HepG2 (cell line): Measurements from ENCODE around the gene GMFB. TPM values are rescaled to one million over a fixed set of nuclear protein-coding genes. Genes with fewer than 3 reads are reported as not detected.
A peak's percentile ranks its signal among the peaks of the same experiment; 100 is the strongest.

Experiments used
- ATAC-seq: fragments of 200-7000 bp; cut with Tn5 transposase; 3 replicates; pipeline ENCODE4 v1.9.1; 2020; ENCODE audit warnings: mild to moderate bottlenecking, moderate library complexity
- BruUV-seq: library from RNA; stranded (reverse); fragments of 400-500 nt; replicated peaks from 2 replicates; lab custom pipeline; 2021; lab: Mats Ljungman, UMichigan
- CTCF ChIA-PET: fragments of 300-600 bp; formaldehyde crosslinking; extraction: SDS; loops from one replicate; lab custom pipeline; 2021; ENCODE audit warnings: low total read pairs, inconsistent platforms, low intra/inter-chr PET ratio; lab: Yijun Ruan, JAX
- POLR2A ChIA-PET: fragments of 350-600 bp; sonication (Branson Sonifier 250); formaldehyde crosslinking; loops from one replicate; lab custom pipeline; 2020; ENCODE audit warnings: antibody characterized with exemption, inconsistent platforms; lab: Yijun Ruan, JAX
- DNase-seq: peaks from one replicate; pipeline ENCODE4 v3.0.0-alpha.2; 2015; ENCODE audit warnings: low spot score
- FAIRE-seq: peaks from 3 replicates; lab custom pipeline; 2011; peaks lifted over from hg19 to GRCh38; lab: Jason Lieb, UNC
- H2AFZ ChIP-seq: one replicate; pipeline ENCODE4 v1.6.1; 2011; ENCODE audit warnings: low read length, inconsistent platforms
- H3K27ac ChIP-seq: fragments of 300-600 bp; 3 replicates; pipeline ENCODE4 v1.8.0; 2011; ENCODE audit warnings: mixed run types, mild to moderate bottlenecking, mixed read lengths, low read length, inconsistent platforms; ENCODE audit not compliant: insufficient read depth; ENCODE audit errors: extremely low read length
- H3K27me3 ChIP-seq, 2 experiments: fragments of 200-600 bp in 1 of 2; 2 replicates in 1 of 2; 3 replicates in 1 of 2; pipeline versions ENCODE4 v1.6.0 to v1.8.0; 2011; ENCODE audit warnings: low read length in 2 of 2, mild to moderate bottlenecking in 2 of 2, moderate library complexity in 2 of 2, inconsistent platforms in 1 of 2; ENCODE audit not compliant: insufficient read depth in 2 of 2, control insufficient read depth in 1 of 2
- H3K36me3 ChIP-seq, 2 experiments: fragments of 200-600 bp in 1 of 2; replicated peaks in 1 of 2; 2 replicates in 1 of 2; 3 replicates in 1 of 2; pipeline versions ENCODE4 v1.5.1 to v1.8.0; 2011; ENCODE audit warnings: low read length in 2 of 2, inconsistent platforms in 1 of 2; ENCODE audit not compliant: insufficient read depth in 2 of 2, control insufficient read depth in 1 of 2
- H3K4me1 ChIP-seq: 2 replicates; pipeline ENCODE4 v1.5.1; 2012; ENCODE audit warnings: low read length, inconsistent platforms; ENCODE audit not compliant: insufficient read depth
- H3K4me2 ChIP-seq: 2 replicates; pipeline ENCODE4 v1.6.0; 2011; ENCODE audit warnings: low read depth, low read length, inconsistent platforms
- H3K4me3 ChIP-seq, 3 experiments: fragments of 200-600 bp in 1 of 3; sonication (generic), shearing (Covaris generic) in 1 of 3; replicated peaks in 1 of 3; 2 replicates each; pipeline ENCODE4 v1.5.1; 2011 to 2016; ENCODE audit warnings: low read length in 3 of 3, inconsistent platforms in 2 of 3, low read depth in 2 of 3, mild to moderate bottlenecking in 2 of 3, control low read depth in 1 of 3, mixed read lengths in 1 of 3; ENCODE audit not compliant: insufficient read depth in 1 of 3
- H3K79me2 ChIP-seq: one replicate; pipeline ENCODE4 v1.6.1; 2011; ENCODE audit warnings: low read length, inconsistent platforms; ENCODE audit not compliant: insufficient read depth
- H3K9ac ChIP-seq: 2 replicates; pipeline ENCODE4 v1.6.0; 2011; ENCODE audit warnings: mild to moderate bottlenecking, low read depth, low read length, inconsistent platforms; ENCODE audit not compliant: insufficient read depth
- H3K9me3 ChIP-seq: 2 replicates; pipeline ENCODE4 v1.5.1; 2012; ENCODE audit warnings: mild to moderate bottlenecking, low read length
- H4K20me1 ChIP-seq: 2 replicates; pipeline ENCODE4 v1.6.0; 2011; ENCODE audit warnings: inconsistent platforms, mild to moderate bottlenecking, low read length, moderate library complexity; ENCODE audit not compliant: insufficient read depth
- JARID2 ChIP-seq: sonication (generic); formaldehyde crosslinking; IDR thresholded peaks from 2 replicates; pipeline ENCODE4 v1.8.1; 2023; ENCODE audit warnings: missing genetic modification reagents, inconsistent platforms; ENCODE audit not compliant: insufficient replicate concordance
- NR0B2 ChIP-seq: sonication (generic); formaldehyde crosslinking; IDR thresholded peaks from 2 replicates; pipeline ENCODE4 v1.4.0; 2020; ENCODE audit warnings: mild to moderate bottlenecking, missing genetic modification reagents
- NR2F2 ChIP-seq: IDR thresholded peaks from 2 replicates; pipeline ENCODE4 v1.6.1; 2012; ENCODE audit warnings: low read depth, inconsistent platforms, borderline replicate concordance
- RFXANK ChIP-seq: IDR thresholded peaks from 2 replicates; pipeline ENCODE4 v1.6.1; 2016
- RNF219 ChIP-seq: sonication (generic); formaldehyde crosslinking; IDR thresholded peaks from 2 replicates; pipeline ENCODE4 v1.5.0; 2020; ENCODE audit warnings: mild to moderate bottlenecking, missing genetic modification reagents
- SALL2 ChIP-seq: sonication (generic); formaldehyde crosslinking; IDR thresholded peaks from 2 replicates; pipeline ENCODE4 v1.8.1; 2023; ENCODE audit warnings: mild to moderate bottlenecking, missing genetic modification reagents, inconsistent platforms
- SIN3B ChIP-seq: fragments of 150-350 bp; IDR thresholded peaks from 2 replicates; pipeline ENCODE4 v1.6.1; 2014; ENCODE audit warnings: low read length
- STAT5B ChIP-seq: sonication (generic); formaldehyde crosslinking; IDR thresholded peaks from 2 replicates; pipeline ENCODE4 v1.4.0; 2020; ENCODE audit warnings: missing genetic modification reagents
- TIGD3 ChIP-seq: sonication (generic); formaldehyde crosslinking; IDR thresholded peaks from 2 replicates; pipeline ENCODE4 v1.5.1; 2020; ENCODE audit warnings: mild to moderate bottlenecking, missing genetic modification reagents, borderline replicate concordance
- ZBTB38 ChIP-seq: sonication (generic); formaldehyde crosslinking; IDR thresholded peaks from 2 replicates; pipeline ENCODE4 v1.5.1; 2020; ENCODE audit warnings: mild to moderate bottlenecking, missing genetic modification reagents
- ZNF253 ChIP-seq: sonication (generic); formaldehyde crosslinking; IDR thresholded peaks from 2 replicates; pipeline ENCODE4 v1.8.0; 2022; ENCODE audit warnings: mild to moderate bottlenecking, missing genetic modification reagents, borderline replicate concordance
- ZNF503 ChIP-seq: sonication (generic); formaldehyde crosslinking; IDR thresholded peaks from 2 replicates; pipeline ENCODE4 v1.4.0; 2020; ENCODE audit warnings: missing genetic modification reagents
- ZNF512B ChIP-seq: sonication (generic); formaldehyde crosslinking; IDR thresholded peaks from 2 replicates; pipeline ENCODE4 v1.5.1; 2020; ENCODE audit warnings: missing genetic modification reagents, mild to moderate bottlenecking, borderline replicate concordance
- ZNF691 ChIP-seq: sonication (generic); formaldehyde crosslinking; IDR thresholded peaks from 2 replicates; pipeline ENCODE4 v1.4.0; 2020; ENCODE audit warnings: missing genetic modification reagents, low read depth, mild to moderate bottlenecking, borderline replicate concordance
- ZNF761 ChIP-seq: sonication (generic); formaldehyde crosslinking; conservative IDR thresholded peaks from 2 replicates; pipeline ENCODE4 v1.4.0; 2020; ENCODE audit warnings: mild to moderate bottlenecking, missing genetic modification reagents
- WGBS: methylation state at CpG from one replicate; pipeline ENCODE4 v1.1.6; 2017; ENCODE audit warnings: low lambda C conversion rate; 5-methylcytosine and 5-hydroxymethylcytosine counted together
- in situ Hi-C: cut with HindIII; loops from 2 replicates; pipeline ENCODE4 v1.10.0; 2017; ENCODE audit warnings: low pct_unique_long_range_greater_than_20kb; ENCODE audit not compliant: extremely low pct_ligation_motif_present
- intact Hi-C: fragments of 100-400 bp; cut with micrococcal nuclease; formaldehyde crosslinking; loops from one replicate; pipeline ENCODE4 v1.10.0; 2022; ENCODE audit not compliant: unreplicated experiment
- polyA plus RNA-seq, 8 experiments: library from polyadenylated mRNA; depleted of rRNA in 3 of 8; stranded (reverse) in 7 of 8; unstranded in 1 of 8; fragments of >200 nt; fragmentation: Illumina TruSeq in 4 of 8; extraction: Trizol in 4 of 8; gene quantifications; 2 replicates each; pipeline versions ENCODE4 v1.2.1 to v1.2.3, GENCODE V29; 2011 to 2016; ENCODE audit warnings: low read depth in 4 of 8, missing spikeins in 1 of 8, mixed read lengths in 1 of 8; ENCODE audit not compliant: insufficient read depth in 1 of 8
- total RNA-seq, 5 experiments: library from RNA; depleted of rRNA; stranded (reverse); fragments of >200 nt; fragmentation: Illumina TruSeq; extraction: Trizol; gene quantifications; 2 replicates each; pipeline ENCODE4 v1.2.3, GENCODE V29; 2016; ENCODE audit warnings: low read depth in 1 of 5

GMFB gene
- total and polyA plus RNA-seq, 2 of the 13 experiments (the other 11 are each of a cell fraction or from before 2014, with no cell fraction given): 17.3 to 68.2 TPM

GRCh38 chr14:54425068-54425467 is 63.7 kb downstream of the GMFB start:
- peak overlapping the region; percentile 52 for H3K4me2 ChIP-seq

More at GRCh38 chr14:54425068-54425467, 63.7 kb downstream of the GMFB start:
- no peak for ATAC-seq
- H3K27ac ChIP-seq: peak overlapping the region; percentile 88
- POLR2A ChIA-PET: interaction anchor here (1.0 to 2.6 kb wide), 4 partner anchors 10 to 71 kb away, joined by 3 to 14 read pairs (median 5); partner anchors contain the start of gene GMFB
- TF ChIP-seq NR0B2: no peak
- no peak for TF ChIP-seq ZNF253
- TF ChIP-seq JARID2 (CRISPR knock-in tag): no peak
- TF ChIP-seq STAT5B (CRISPR knock-in tag): no peak
- TF ChIP-seq NR2F2: no peak
- TF ChIP-seq ZNF512B (CRISPR knock-in tag): no peak
- TF ChIP-seq TIGD3: no peak
- TF ChIP-seq RFXANK (CRISPR knock-in tag): no peak
- TF ChIP-seq ZBTB38 (CRISPR knock-in tag): no peak
- TF ChIP-seq ZNF691 (CRISPR knock-in tag): no peak
- TF ChIP-seq ZNF503 (CRISPR knock-in tag): no peak
- no peak for TF ChIP-seq ZNF761 (CRISPR knock-in tag)
- no peak for TF ChIP-seq RNF219
- TF ChIP-seq SALL2 (CRISPR knock-in tag): no peak
- TF ChIP-seq SIN3B: no peak
- TF ChIP-seq, all 625 proteins: peak for 0
- H4K20me1 ChIP-seq: no peaks in the 10 kb centered on the region
- FAIRE-seq (no peak), DNase-seq (no peak)
- H3K4me1 ChIP-seq: peaks cover 43% of the 10 kb centered on the region
- 97% methylated on average over 2 of the region's 2 CpGs for WGBS
- H3K79me2 ChIP-seq: peaks cover 6% of the 10 kb centered on the region
- H3K4me3 ChIP-seq: no peak overlapping the region; a peak in 1 of 6 replicates
- no TSS peak for BruUV-seq
- no peak overlapping the region for H2AFZ ChIP-seq
- intact Hi-C loops (no loop called here), in situ Hi-C loops (no loop called here)
- peak overlapping the region; percentile 63 for H3K9ac ChIP-seq
- H3K27me3 ChIP-seq: no peaks in the 10 kb centered on the region
- no peaks in the 10 kb centered on the region for H3K9me3 ChIP-seq
- CTCF ChIA-PET: no interaction called here
- H3K36me3 ChIP-seq: peaks cover 16 to 30% of the 10 kb centered on the region in 2 experiments
